ACHN (cell line): ENCODE results near the gene FAM241B.

ENCODE experiments used
- DNase-seq: peaks from one replicate; pipeline ENCODE4 v3.0.0-alpha.2; 2015
- in situ Hi-C: cut with HindIII; loops from 2 replicates; pipeline ENCODE4 v1.10.0; 2017; ENCODE audit warnings: low sequenced_read_pairs, low pct_ligation_motif_present, low pct_unique_long_range_greater_than_20kb

FAM241B gene

GRCh38 chr10:69659241-69660038 lies 29.4 kb downstream of the FAM241B start:
- DNase-seq: no peak
- in situ Hi-C loops: no loop called here

- in situ Hi-C loops: no loop called here
- DNase-seq: no peak
Observed at GRCh38 chr10:69660296-69660695, 30.2 kb downstream of the FAM241B start.

GRCh38 chr10:69661414-69662172 lies 31.5 kb downstream of the FAM241B start:
- DNase-seq: no peak
- in situ Hi-C loops: no loop called here

GRCh38 chr10:69662173-69662877 lies 32.3 kb downstream of the FAM241B start:
- DNase-seq: no peak
- in situ Hi-C loops: no loop called here

- in situ Hi-C loops: no loop called here
Observed at GRCh38 chr10:69662901-69663300, 32.9 kb downstream of the FAM241B start.

GRCh38 chr10:69663369-69663947 lies 33.4 kb downstream of the FAM241B start:
- DNase-seq: no peak
- in situ Hi-C loops: no loop called here

More at GRCh38 chr10:69662901-69663300, 32.9 kb downstream of the FAM241B start:
- no peak for DNase-seq

GRCh38 chr10:69665474-69666320 lies 35.6 kb downstream of the FAM241B start:
- in situ Hi-C loops: no loop called here
- DNase-seq: no peak

- no peak for DNase-seq
- in situ Hi-C loops: no loop called here
Observed at GRCh38 chr10:69666756-69667155, 36.7 kb downstream of the FAM241B start.

- in situ Hi-C loops: no loop called here
- DNase-seq: no peak
Observed at GRCh38 chr10:69668721-69669120, 38.7 kb downstream of the FAM241B start.

GRCh38 chr10:69669409-69669808 lies 39.4 kb downstream of the FAM241B start:
- DNase-seq: no peak
- in situ Hi-C loops: no loop called here

GRCh38 chr10:69673521-69673920 lies 43.5 kb downstream of the FAM241B start:
- DNase-seq: no peak
- in situ Hi-C loops: no loop called here

GRCh38 chr10:69674786-69675185 lies 44.7 kb downstream of the FAM241B start:
- in situ Hi-C loops: no loop called here
- DNase-seq: no peak

- in situ Hi-C loops: no loop called here
- no peak for DNase-seq
Observed at GRCh38 chr10:69676301-69676700, 46.3 kb downstream of the FAM241B start.

GRCh38 chr10:69677985-69678654 lies 48.1 kb downstream of the FAM241B start:
- in situ Hi-C loops: no loop called here
- no peak for DNase-seq

GRCh38 chr10:69679736-69680135 lies 49.7 kb downstream of the FAM241B start:
- no peak for DNase-seq
- in situ Hi-C loops: no loop called here

GRCh38 chr10:69680610-69681009 lies 50.6 kb downstream of the FAM241B start:
- no peak for DNase-seq
- in situ Hi-C loops: no loop called here

GRCh38 chr10:69681436-69681835 lies 51.4 kb downstream of the FAM241B start:
- in situ Hi-C loops: no loop called here
- no peak for DNase-seq
